GM23338 (cell line): Measurements from ENCODE around the gene PGAM1. TPM values are rescaled to one million over a fixed set of nuclear protein-coding genes. Genes with fewer than 3 reads are reported as not detected.
"Not testable (repeated sequence)": the region's sequence is repeated elsewhere in the genome, so short reads cannot be mapped to it uniquely, and the experiment has no call there.

Source experiments
- ATAC-seq: fragments of 200-7000 bp; cut with Tn5 transposase; 3 replicates; pipeline ENCODE4 v1.9.1; 2020
- DNase-seq: peaks from one replicate; pipeline ENCODE4 v3.0.0-alpha.2; 2015; ENCODE audit warnings: low spot score
- H2AFZ ChIP-seq: fragments of 200-600 bp; sonication (generic); 2 replicates; pipeline ENCODE4 v1.8.0; 2016; ENCODE audit warnings: antibody characterized with exemption, mild to moderate bottlenecking, moderate library complexity
- H3F3A ChIP-seq: fragments of 200-600 bp; sonication (generic); replicated peaks from 2 replicates; pipeline ENCODE4 v1.8.0; 2017; ENCODE audit warnings: antibody characterized with exemption, mixed run types, low read depth
- H3K27ac ChIP-seq: fragments of 200-600 bp; sonication (generic); 2 replicates; pipeline ENCODE4 v1.6.1; 2016; ENCODE audit warnings: low read depth
- H3K27me3 ChIP-seq: fragments of 200-600 bp; sonication (generic); 2 replicates; pipeline ENCODE4 v1.8.0; 2016; ENCODE audit warnings: mild to moderate bottlenecking, mixed run types, moderate library complexity; ENCODE audit not compliant: insufficient read depth
- H3K36me3 ChIP-seq: fragments of 200-600 bp; sonication (generic); 2 replicates; pipeline ENCODE4 v1.8.0; 2016; ENCODE audit warnings: mild to moderate bottlenecking; ENCODE audit not compliant: insufficient read depth
- H3K4me1 ChIP-seq: fragments of 200-600 bp; sonication (generic); 2 replicates; pipeline ENCODE4 v1.8.0; 2016; ENCODE audit warnings: mild to moderate bottlenecking, moderate library complexity; ENCODE audit not compliant: insufficient read depth
- H3K4me2 ChIP-seq: fragments of 200-600 bp; sonication (generic); 2 replicates; pipeline ENCODE4 v1.7.1; 2017; ENCODE audit warnings: mixed run types
- H3K4me3 ChIP-seq: fragments of 200-600 bp; sonication (generic); 2 replicates; pipeline ENCODE4 v1.6.1; 2016; ENCODE audit warnings: mixed run types
- H3K79me2 ChIP-seq: fragments of 200-600 bp; sonication (generic); replicated peaks from 2 replicates; pipeline ENCODE4 v1.8.0; 2017; ENCODE audit warnings: mild to moderate bottlenecking; ENCODE audit not compliant: insufficient read depth
- H3K9me2 ChIP-seq: fragments of 200-600 bp; sonication (generic); 2 replicates; pipeline ENCODE4 v1.8.0; 2017; ENCODE audit not compliant: insufficient read depth
- H4K20me1 ChIP-seq: fragments of 200-600 bp; sonication (generic); replicated peaks from 2 replicates; pipeline ENCODE4 v1.8.0; 2017; ENCODE audit warnings: mild to moderate bottlenecking; ENCODE audit not compliant: insufficient read depth
- H3K27ac Mint-ChIP-seq: 2 replicates; pipeline ENCODE4 v1.8.0; 2020; ENCODE audit warnings: inconsistent platforms, mild to moderate bottlenecking, moderate library complexity, mixed read lengths
- H3K27me3 Mint-ChIP-seq: 3 replicates; pipeline ENCODE4 v1.8.0; 2022; ENCODE audit warnings: low read depth, mild to moderate bottlenecking, moderate library complexity, mixed read lengths, inconsistent platforms; ENCODE audit not compliant: insufficient read depth, poor library complexity
- H3K36me3 Mint-ChIP-seq: 3 replicates; pipeline ENCODE4 v1.8.0; 2021; ENCODE audit warnings: low read depth, mild to moderate bottlenecking, inconsistent platforms, moderate library complexity, mixed read lengths
- H3K4me1 Mint-ChIP-seq: 3 replicates; pipeline ENCODE4 v1.8.0; 2020; ENCODE audit warnings: mild to moderate bottlenecking, inconsistent platforms, mixed read lengths
- H3K4me3 Mint-ChIP-seq: 3 replicates; pipeline ENCODE4 v1.8.0; 2021; ENCODE audit warnings: moderate library complexity, mild to moderate bottlenecking, inconsistent platforms, mixed read lengths
- H3K9me3 Mint-ChIP-seq: 3 replicates; pipeline ENCODE4 v1.8.0; 2020; ENCODE audit warnings: moderate library complexity, mild to moderate bottlenecking, inconsistent platforms, mixed read lengths
- NANOG ChIP-seq: IDR thresholded peaks from 2 replicates; pipeline ENCODE4 v1.6.1; 2016; ENCODE audit warnings: antibody characterized with exemption, borderline replicate concordance
- ZNF331 ChIP-seq: fragments of 250-450 bp; sonication (Bioruptor Pico); IDR thresholded peaks from 2 replicates; pipeline ENCODE4 v1.5.0; 2020; ENCODE audit warnings: low read depth, mild to moderate bottlenecking, moderate library complexity
- polyA plus RNA-seq: library from polyadenylated mRNA; unstranded; fragments of >200 nt; fragmentation: Nextera tagmentation; extraction: Ambion mirVana; gene quantifications from 2 replicates; pipeline ENCODE4 v1.2.1, GENCODE V29; 2016
- total RNA-seq: library from RNA; depleted of rRNA; stranded (reverse); fragments of >200 nt; shearing (Covaris generic); gene quantifications from 2 replicates; pipeline ENCODE4 v1.2.3, GENCODE V29; 2014
- TF ChIP-seq, protein P1 (sequence below): fragments of 250-450 bp; sonication (Bioruptor Pico); IDR thresholded peaks from 2 replicates; pipeline ENCODE4 v1.5.0; 2020; ENCODE audit warnings: mild to moderate bottlenecking, moderate library complexity

PGAM1 gene
- total and polyA plus RNA-seq, 2 experiments from 2014 or later, result 497 to 930 TPM

DNA sequence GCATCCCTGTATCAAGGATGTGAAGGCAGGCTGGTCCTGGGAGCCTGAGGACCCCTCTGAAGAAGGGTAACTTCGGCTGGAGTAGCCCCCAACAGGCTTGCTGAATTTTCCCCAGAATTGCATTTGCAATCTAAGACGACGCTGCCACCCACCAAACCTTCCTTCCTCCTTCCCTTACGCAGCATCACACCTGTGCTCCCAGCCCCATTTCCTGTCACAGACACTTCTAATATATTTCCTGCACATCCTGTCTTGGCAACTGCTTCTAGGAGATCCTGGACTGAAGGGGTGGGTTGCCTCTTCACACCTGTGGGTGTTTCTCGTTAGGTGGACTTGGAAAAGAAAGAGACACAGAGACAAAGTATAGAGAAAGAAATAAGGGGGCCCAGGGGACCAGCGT lies 9.4 kb upstream of the PGAM1 start (continued):
- TF ChIP-seq, protein P1, sequence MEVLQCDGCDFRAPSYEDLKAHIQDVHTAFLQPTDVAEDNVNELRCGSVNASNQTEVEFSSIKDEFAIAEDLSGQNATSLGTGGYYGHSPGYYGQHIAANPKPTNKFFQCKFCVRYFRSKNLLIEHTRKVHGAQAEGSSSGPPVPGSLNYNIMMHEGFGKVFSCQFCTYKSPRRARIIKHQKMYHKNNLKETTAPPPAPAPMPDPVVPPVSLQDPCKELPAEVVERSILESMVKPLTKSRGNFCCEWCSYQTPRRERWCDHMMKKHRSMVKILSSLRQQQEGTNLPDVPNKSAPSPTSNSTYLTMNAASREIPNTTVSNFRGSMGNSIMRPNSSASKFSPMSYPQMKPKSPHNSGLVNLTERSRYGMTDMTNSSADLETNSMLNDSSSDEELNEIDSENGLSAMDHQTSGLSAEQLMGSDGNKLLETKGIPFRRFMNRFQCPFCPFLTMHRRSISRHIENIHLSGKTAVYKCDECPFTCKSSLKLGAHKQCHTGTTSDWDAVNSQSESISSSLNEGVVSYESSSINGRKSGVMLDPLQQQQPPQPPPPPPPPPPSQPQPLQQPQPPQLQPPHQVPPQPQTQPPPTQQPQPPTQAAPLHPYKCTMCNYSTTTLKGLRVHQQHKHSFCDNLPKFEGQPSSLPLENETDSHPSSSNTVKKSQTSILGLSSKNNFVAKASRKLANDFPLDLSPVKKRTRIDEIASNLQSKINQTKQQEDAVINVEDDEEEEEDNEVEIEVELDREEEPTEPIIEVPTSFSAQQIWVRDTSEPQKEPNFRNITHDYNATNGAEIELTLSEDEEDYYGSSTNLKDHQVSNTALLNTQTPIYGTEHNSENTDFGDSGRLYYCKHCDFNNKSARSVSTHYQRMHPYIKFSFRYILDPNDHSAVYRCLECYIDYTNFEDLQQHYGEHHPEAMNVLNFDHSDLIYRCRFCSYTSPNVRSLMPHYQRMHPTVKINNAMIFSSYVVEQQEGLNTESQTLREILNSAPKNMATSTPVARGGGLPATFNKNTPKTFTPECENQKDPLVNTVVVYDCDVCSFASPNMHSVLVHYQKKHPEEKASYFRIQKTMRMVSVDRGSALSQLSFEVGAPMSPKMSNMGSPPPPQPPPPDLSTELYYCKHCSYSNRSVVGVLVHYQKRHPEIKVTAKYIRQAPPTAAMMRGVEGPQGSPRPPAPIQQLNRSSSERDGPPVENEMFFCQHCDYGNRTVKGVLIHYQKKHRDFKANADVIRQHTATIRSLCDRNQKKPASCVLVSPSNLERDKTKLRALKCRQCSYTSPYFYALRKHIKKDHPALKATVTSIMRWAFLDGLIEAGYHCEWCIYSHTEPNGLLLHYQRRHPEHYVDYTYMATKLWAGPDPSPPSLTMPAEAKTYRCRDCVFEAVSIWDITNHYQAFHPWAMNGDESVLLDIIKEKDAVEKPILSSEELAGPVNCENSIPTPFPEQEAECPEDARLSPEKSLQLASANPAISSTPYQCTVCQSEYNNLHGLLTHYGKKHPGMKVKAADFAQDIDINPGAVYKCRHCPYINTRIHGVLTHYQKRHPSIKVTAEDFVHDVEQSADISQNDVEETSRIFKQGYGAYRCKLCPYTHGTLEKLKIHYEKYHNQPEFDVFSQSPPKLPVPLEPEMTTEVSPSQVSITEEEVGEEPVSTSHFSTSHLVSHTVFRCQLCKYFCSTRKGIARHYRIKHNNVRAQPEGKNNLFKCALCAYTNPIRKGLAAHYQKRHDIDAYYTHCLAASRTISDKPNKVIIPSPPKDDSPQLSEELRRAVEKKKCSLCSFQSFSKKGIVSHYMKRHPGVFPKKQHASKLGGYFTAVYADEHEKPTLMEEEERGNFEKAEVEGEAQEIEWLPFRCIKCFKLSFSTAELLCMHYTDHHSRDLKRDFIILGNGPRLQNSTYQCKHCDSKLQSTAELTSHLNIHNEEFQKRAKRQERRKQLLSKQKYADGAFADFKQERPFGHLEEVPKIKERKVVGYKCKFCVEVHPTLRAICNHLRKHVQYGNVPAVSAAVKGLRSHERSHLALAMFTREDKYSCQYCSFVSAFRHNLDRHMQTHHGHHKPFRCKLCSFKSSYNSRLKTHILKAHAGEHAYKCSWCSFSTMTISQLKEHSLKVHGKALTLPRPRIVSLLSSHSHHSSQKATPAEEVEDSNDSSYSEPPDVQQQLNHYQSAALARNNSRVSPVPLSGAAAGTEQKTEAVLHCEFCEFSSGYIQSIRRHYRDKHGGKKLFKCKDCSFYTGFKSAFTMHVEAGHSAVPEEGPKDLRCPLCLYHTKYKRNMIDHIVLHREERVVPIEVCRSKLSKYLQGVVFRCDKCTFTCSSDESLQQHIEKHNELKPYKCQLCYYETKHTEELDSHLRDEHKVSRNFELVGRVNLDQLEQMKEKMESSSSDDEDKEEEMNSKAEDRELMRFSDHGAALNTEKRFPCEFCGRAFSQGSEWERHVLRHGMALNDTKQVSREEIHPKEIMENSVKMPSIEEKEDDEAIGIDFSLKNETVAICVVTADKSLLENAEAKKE (CRISPR knock-in tag), result no peak
- TF ChIP-seq ZNF331 (CRISPR knock-in tag), result no peak
- TF ChIP-seq NANOG, result no peak

GRCh38 chr10:97423757-97424098 lies 2.3 kb upstream of the PGAM1 start:
- not testable (repeated sequence) for H3K27ac Mint-ChIP-seq, H4K20me1 ChIP-seq, H3K27ac ChIP-seq, H3K9me2 ChIP-seq, DNase-seq, H3K9me3 Mint-ChIP-seq, ATAC-seq, H2AFZ ChIP-seq, H3K4me2 ChIP-seq, H3K36me3 ChIP-seq, H3K4me3 ChIP-seq, H3K27me3 ChIP-seq, H3K4me3 Mint-ChIP-seq
- Histone ChIP-seq H3F3A (peaks cover 28% of the 10 kb centered on the region), H3K79me2 (peaks cover 27% of the 10 kb centered on the region), H3K4me1 (peaks cover 14% of the 10 kb centered on the region)
- H3K4me1 Mint-ChIP-seq, result peaks cover 13% of the 10 kb centered on the region
- H3K27me3 Mint-ChIP-seq, result peaks cover 21% of the 10 kb centered on the region
- H3K36me3 Mint-ChIP-seq, result peaks cover 20% of the 10 kb centered on the region
